ENCODE measurements around the gene SLC10A7. TPM values are rescaled to one million over a fixed set of nuclear protein-coding genes. Genes with fewer than 3 reads are reported as not detected.
A peak's percentile ranks its signal among the peaks of the same experiment; 100 is the strongest.

SLC10A7 gene
- total RNA-seq, 2 donors from 2014 or later: 16.9 to 18.0 TPM

- Mint-ChIP-seq H3K36me3 (peaks cover 8 to 11% of the 10 kb centered on the region in 2 donors), H3K9me3 (peaks cover 0 to 5% of the 10 kb centered on the region in 2 donors), H3K27ac (no peak overlapping the region)
- DNase-seq (ENCODE audit: low spot score in 2 of 2): no peak
- no peak for ATAC-seq
Measured at GRCh38 chr4:146327859-146328650, 193.7 kb downstream of the SLC10A7 start.

DNA sequence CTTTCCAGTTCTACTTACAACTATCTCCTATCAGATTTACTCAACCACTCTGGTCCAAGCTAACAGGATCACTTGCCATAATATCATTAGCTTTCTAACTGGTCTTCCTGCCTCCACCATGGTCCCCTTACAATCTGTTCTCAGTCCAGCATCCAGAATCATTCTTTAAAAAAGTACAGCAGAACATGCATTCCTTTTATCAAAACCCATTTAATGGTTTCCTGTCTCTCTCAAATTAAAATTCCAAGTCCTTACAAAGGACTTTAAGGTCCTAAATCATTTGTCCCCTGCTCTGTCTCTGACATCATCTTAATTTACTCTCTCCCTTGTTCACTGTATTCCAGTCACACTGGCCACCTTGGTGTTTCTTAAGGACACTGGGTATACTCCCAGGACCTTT is 202.8 kb downstream of the SLC10A7 start:
- H3K36me3 Mint-ChIP-seq: peaks cover 4 to 5% of the 10 kb centered on the region in 2 donors
- no peaks in the 10 kb centered on the region for H3K9me3 Mint-ChIP-seq
- DNase-seq (ENCODE audit: low spot score in 2 of 2) (no peak), ATAC-seq (no peak)
- H3K27ac Mint-ChIP-seq: no peak overlapping the region

DNA sequence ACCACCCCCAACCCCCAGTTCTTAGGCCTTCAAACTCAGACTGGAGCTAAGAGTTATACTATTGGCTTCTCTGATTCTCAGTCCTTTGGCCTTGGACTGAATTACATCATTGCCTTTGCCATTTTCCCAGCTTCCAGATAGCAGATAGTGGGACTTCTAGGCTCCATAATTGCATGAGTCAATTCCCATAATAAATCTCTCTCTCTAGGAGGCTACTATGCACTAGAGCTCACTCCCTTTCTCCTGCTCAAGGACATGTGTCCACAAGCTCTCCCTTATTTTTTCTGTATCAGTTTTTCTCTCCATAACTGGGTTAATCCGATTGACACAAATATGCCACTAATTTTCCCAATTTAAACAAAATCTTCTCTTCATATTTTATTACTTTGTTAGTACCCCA is 204.0 kb downstream of the SLC10A7 start:
- DNase-seq (ENCODE audit: low spot score in 2 of 2) (no peak), ATAC-seq (no peak)
- H3K27ac Mint-ChIP-seq: no peak overlapping the region
- H3K36me3 Mint-ChIP-seq: no peaks in the 10 kb centered on the region
- no peaks in the 10 kb centered on the region for H3K9me3 Mint-ChIP-seq

DNA sequence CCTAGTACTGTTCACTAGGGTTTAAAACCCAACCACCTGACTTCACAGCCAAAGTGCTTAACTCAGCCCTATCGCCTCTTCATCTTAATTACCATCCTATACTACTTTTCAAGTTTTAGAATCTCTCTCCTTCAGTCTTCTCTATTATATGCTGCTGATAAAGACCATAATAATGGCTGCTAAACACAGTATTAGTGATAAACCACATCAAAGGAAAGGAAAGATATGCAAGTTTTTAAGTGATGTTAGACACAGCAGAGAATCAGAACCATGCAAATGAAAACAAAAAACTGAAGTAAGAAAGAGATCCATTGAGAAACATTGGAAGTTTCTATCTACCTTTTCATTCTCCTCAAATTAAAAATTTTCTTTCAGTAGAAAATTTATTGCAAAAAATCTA is 206.6 kb downstream of the SLC10A7 start:
- no peaks in the 10 kb centered on the region for H3K9me3 Mint-ChIP-seq
- no peak overlapping the region for H3K27ac Mint-ChIP-seq
- DNase-seq (ENCODE audit: low spot score in 2 of 2) (no peak), ATAC-seq (no peak)
- no peaks in the 10 kb centered on the region for H3K36me3 Mint-ChIP-seq

- no peak for DNase-seq (ENCODE audit: low spot score in 2 of 2)
- no peak for ATAC-seq
- H3K9me3 Mint-ChIP-seq: no peaks in the 10 kb centered on the region
- no peak overlapping the region for H3K27ac Mint-ChIP-seq
- no peaks in the 10 kb centered on the region for H3K36me3 Mint-ChIP-seq
Measured at GRCh38 chr4:146311238-146311970, 210.3 kb downstream of the SLC10A7 start.

- Mint-ChIP-seq H3K27ac (no peak overlapping the region), H3K36me3 (no peaks in the 10 kb centered on the region), H3K9me3 (no peaks in the 10 kb centered on the region)
- ATAC-seq: no peak
- DNase-seq (ENCODE audit: low spot score in 2 of 2): no peak
Measured at GRCh38 chr4:146310319-146311021, 211.3 kb downstream of the SLC10A7 start.

DNA sequence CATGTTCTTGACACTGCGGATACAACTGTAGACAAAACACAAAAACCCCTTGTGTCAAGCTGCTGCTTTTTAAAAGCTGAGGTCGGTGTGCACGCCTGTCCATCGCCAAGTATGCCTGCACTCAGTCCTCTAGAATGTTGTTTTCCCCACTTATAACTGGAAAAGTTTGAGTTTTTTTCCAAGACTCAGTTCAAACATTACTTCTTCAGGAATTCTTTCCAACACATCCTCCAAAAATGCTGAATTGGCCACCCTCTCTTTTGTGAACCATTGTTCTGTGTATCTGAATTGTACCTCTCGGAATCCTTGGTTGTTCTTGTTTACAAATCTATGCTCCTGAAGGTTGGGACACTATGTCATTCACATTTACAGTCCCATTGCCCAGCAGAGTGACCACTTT is 212.8 kb downstream of the SLC10A7 start:
- no peak overlapping the region for H3K27ac Mint-ChIP-seq
- H3K36me3 Mint-ChIP-seq: peaks cover 8 to 9% of the 10 kb centered on the region in 2 donors
- ATAC-seq: no peak
- H3K9me3 Mint-ChIP-seq: no peaks in the 10 kb centered on the region
- no peak for DNase-seq (ENCODE audit: low spot score in 2 of 2)

GRCh38 chr4:146302822-146303221 is 218.9 kb downstream of the SLC10A7 start:
- Mint-ChIP-seq H3K27ac (no peak overlapping the region), H3K36me3 (peaks cover 9 to 13% of the 10 kb centered on the region in 2 donors), H3K9me3 (no peaks in the 10 kb centered on the region)
- ATAC-seq (no peak), DNase-seq (ENCODE audit: low spot score in 2 of 2) (no peak)

DNA sequence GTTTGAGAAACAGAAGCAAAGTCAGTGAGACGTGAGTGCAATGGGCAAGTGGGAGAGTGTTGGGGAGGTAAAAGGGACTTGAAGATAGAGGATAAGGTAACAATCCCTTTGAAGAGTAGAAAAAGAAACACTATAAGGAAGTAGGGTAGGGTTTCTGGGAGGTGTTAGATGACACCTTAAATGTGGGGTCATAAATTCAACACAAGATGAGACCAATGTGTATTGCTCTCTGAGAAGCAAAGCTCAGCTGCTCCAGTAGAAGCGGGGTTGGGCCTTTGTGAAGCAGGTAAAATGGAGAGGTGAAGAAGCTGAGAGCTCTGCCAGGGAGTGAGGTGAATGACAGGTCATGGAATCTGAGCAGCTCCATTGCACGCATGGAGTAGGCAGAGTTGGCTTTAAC is 222.1 kb downstream of the SLC10A7 start:
- peaks cover 5 to 9% of the 10 kb centered on the region in 2 donors for H3K36me3 Mint-ChIP-seq

GRCh38 chr4:146294776-146295175 is 227.0 kb downstream of the SLC10A7 start:
- ATAC-seq: no peak
- no peak overlapping the region for H3K27ac Mint-ChIP-seq

More for the DNA sequence above, 222.1 kb downstream of the SLC10A7 start:
- Mint-ChIP-seq H3K27ac (no peak overlapping the region), H3K9me3 (no peaks in the 10 kb centered on the region)
- DNase-seq (ENCODE audit: low spot score in 2 of 2) (no peak), ATAC-seq (no peak)

GRCh38 chr4:146292508-146292907 is 229.2 kb downstream of the SLC10A7 start:
- H3K9me3 Mint-ChIP-seq: no peaks in the 10 kb centered on the region
- no peak for ATAC-seq
- DNase-seq (ENCODE audit: low spot score in 2 of 2): no peak
- peaks cover 9 to 12% of the 10 kb centered on the region in 2 donors for H3K36me3 Mint-ChIP-seq
- H3K27ac Mint-ChIP-seq: no peak overlapping the region

More at GRCh38 chr4:146294776-146295175, 227.0 kb downstream of the SLC10A7 start:
- no peak for DNase-seq (ENCODE audit: low spot score in 2 of 2)
- no peaks in the 10 kb centered on the region for H3K9me3 Mint-ChIP-seq
- peaks cover 9 to 16% of the 10 kb centered on the region in 2 donors for H3K36me3 Mint-ChIP-seq

- DNase-seq (ENCODE audit: low spot score in 2 of 2): no peak
- no peak overlapping the region for H3K27ac Mint-ChIP-seq
- H3K36me3 Mint-ChIP-seq: peaks cover 9 to 12% of the 10 kb centered on the region in 2 donors
- no peak for ATAC-seq
- no peaks in the 10 kb centered on the region for H3K9me3 Mint-ChIP-seq
Measured at GRCh38 chr4:146291313-146291712, 230.4 kb downstream of the SLC10A7 start.

GRCh38 chr4:146288193-146288592 is 233.5 kb downstream of the SLC10A7 start:
- Mint-ChIP-seq H3K9me3 (no peaks in the 10 kb centered on the region), H3K36me3 (peaks cover 9 to 12% of the 10 kb centered on the region in 2 donors), H3K27ac (no peak overlapping the region)
- ATAC-seq (no peak), DNase-seq (ENCODE audit: low spot score in 2 of 2) (no peak)

GRCh38 chr4:146285037-146285436 is 236.7 kb downstream of the SLC10A7 start:
- Mint-ChIP-seq H3K36me3 (no peaks in the 10 kb centered on the region), H3K9me3 (no peaks in the 10 kb centered on the region), H3K27ac (no peak overlapping the region)
- DNase-seq (ENCODE audit: low spot score in 2 of 2) (no peak), ATAC-seq (no peak)

DNA sequence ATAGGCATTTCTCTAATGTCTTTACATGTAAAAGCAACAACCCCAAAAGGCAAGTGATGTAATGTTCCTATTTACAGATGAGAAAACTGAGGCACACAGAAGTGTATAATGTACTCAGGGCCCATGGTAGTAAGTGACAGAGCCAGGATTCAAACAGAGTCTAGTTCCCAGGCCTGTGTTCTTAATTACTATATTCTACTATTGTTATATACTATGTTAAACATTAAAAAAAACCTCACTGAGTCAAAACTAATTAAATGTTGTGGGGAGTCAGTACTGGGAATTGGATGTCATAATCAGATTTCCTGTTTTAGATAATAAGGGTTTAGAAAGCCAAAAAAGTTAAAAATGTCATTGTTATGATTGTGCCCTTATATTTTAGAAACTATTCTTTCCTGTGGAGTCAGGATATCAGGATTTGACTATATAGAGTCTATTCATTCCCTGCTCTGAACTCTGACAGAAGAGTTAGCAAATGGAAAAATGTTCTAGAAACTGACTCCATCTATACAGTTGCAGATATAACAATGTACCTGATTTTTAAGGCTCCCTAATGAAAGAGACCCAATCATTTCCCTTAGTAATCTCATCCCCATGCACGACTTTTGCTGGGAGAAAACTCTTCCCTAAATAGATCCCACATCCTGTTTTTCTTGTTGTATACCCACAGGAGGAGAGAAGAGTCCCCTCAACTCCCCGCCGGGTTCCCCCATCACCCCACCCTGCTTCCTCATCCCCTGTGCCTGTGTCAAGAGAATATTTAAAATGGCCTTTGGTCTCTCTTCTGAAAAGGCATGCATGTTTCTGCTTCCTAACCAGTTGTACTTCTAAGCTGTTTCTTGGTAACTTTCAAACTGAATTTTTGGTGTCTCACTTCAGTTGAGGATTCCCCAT is 237.7 kb downstream of the SLC10A7 start:
- H3K36me3 Mint-ChIP-seq: no peaks in the 10 kb centered on the region
- H3K9me3 Mint-ChIP-seq: no peaks in the 10 kb centered on the region
- ATAC-seq (peak in 1 of 2 donors; percentile 18), DNase-seq (ENCODE audit: low spot score in 2 of 2) (no peak)
- H3K27ac Mint-ChIP-seq: no peak overlapping the region

DNA sequence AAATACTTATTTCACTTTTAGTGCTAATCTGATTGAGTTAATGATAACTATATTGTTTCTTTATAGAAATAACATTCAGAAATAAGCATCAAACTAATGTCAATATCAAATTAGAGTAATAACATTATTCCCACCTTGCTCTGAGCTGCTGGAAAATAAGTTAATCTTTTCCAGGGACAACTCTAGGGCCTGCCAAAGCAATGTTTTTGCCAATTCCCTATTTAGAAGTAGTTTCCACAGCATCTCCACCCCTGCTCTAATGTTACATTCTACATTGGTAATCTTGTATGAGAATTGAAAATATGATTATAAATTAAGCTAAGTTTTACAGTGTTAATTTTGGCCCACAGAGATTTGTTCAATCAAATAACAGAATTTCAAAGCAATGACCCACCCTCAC is 239.1 kb downstream of the SLC10A7 start:
- Mint-ChIP-seq H3K27ac (no peak overlapping the region), H3K36me3 (no peaks in the 10 kb centered on the region), H3K9me3 (no peaks in the 10 kb centered on the region)
- DNase-seq (ENCODE audit: low spot score in 2 of 2): no peak
- ATAC-seq: no peak
